Activated CD8-positive, alpha-beta T cell treated with anti-CD3 and anti-CD28 coated beads, Interleukin-2, amount 10 ng/mL, durations not matched to agents 7 days and 5 days (primary cell): ENCODE results near the gene DEGS1. TPM values are rescaled to one million over a fixed set of nuclear protein-coding genes. Genes with fewer than 3 reads are reported as not detected.

Source experiments
- ATAC-seq: fragments of 150-1000 bp; cut with Tn5 transposase; one replicate; pipeline ENCODE4 v1.10.0; 2021; ENCODE audit warnings: moderate library complexity
- CTCF ChIA-PET: fragments of 350-600 bp; sonication (Branson Sonifier 250); formaldehyde crosslinking; loops from one replicate; lab custom pipeline; 2021; ENCODE audit warnings: antibody characterized with exemption; lab: Charles Lee
- POLR2A ChIA-PET: fragments of 350-600 bp; sonication (Branson Sonifier 250); formaldehyde crosslinking; loops from one replicate; lab custom pipeline; 2021; ENCODE audit warnings: antibody characterized with exemption; lab: Charles Lee
- DNase-seq: peaks from one replicate; pipeline ENCODE4 v3.0.0-alpha.2; 2020
- H3K27ac Mint-ChIP-seq: one replicate; pipeline ENCODE4 v1.8.0; 2021; ENCODE audit warnings: mild to moderate bottlenecking, mixed read lengths
- H3K27me3 Mint-ChIP-seq: one replicate; pipeline ENCODE4 v1.8.0; 2021; ENCODE audit warnings: low read depth, mixed read lengths
- H3K36me3 Mint-ChIP-seq: one replicate; pipeline ENCODE4 v1.8.0; 2021; ENCODE audit warnings: low read depth, mixed read lengths
- H3K4me1 Mint-ChIP-seq: one replicate; pipeline ENCODE4 v1.8.0; 2021; ENCODE audit warnings: low read depth, mixed read lengths
- H3K4me3 Mint-ChIP-seq: one replicate; pipeline ENCODE4 v1.8.0; 2021; ENCODE audit warnings: mild to moderate bottlenecking, mixed read lengths
- H3K9me3 Mint-ChIP-seq: one replicate; pipeline ENCODE4 v1.8.0; 2022; ENCODE audit warnings: mixed read lengths; ENCODE audit not compliant: insufficient read depth
- total RNA-seq, 2 experiments: library from RNA; stranded (reverse); gene quantifications; one replicate each; pipeline ENCODE4 v1.2.3, GENCODE V29; 2021

The DEGS1 gene
- total RNA-seq: 10 to 100 TPM; 71.3 to 77.2 TPM

GRCh38 chr1:224182866-224183590 lies at the start of gene DEGS1:
DEGS1 (plus strand) TSS chr1:224183240; CDS start chr1:224183337, 97 bp downstream.
- Mint-ChIP-seq H3K4me3 (peak within 1 kb of the TSS; percentile 91), H3K36me3 (peaks cover 35% of the 10 kb centered on the region), H3K27ac (peak within 1 kb of the TSS; percentile 90), H3K9me3 (no peaks in the 10 kb centered on the region), H3K27me3 (no peaks in the 10 kb centered on the region), H3K4me1 (peaks cover 49% of the 10 kb centered on the region)
- ATAC-seq: peak; percentile 85
- peak; percentile 87 for DNase-seq
- ChIA-PET CTCF (interaction anchor here (0.7 to 2.6 kb wide), 4 partner anchors 9 to 66 kb away, joined by 3 to 13 read pairs (median 4); no protein-coding TSS in a partner anchor), POLR2A (interaction anchor here (0.6 to 2.1 kb wide), 15 partner anchors 8 to 338 kb away, joined by 3 to 13 read pairs (median 4); partner anchors contain the start of genes FBXO28, NVL and TP53BP2)

GRCh38 chr1:224133741-224134299 lies 49.2 kb upstream of the DEGS1 start:
- H3K4me1 Mint-ChIP-seq: no peaks in the 10 kb centered on the region
- no peak overlapping the region for H3K27ac Mint-ChIP-seq
- peaks cover 45% of the 10 kb centered on the region for H3K36me3 Mint-ChIP-seq
- no peaks in the 10 kb centered on the region for H3K9me3 Mint-ChIP-seq
- no peaks in the 10 kb centered on the region for H3K27me3 Mint-ChIP-seq
- DNase-seq (no peak), ATAC-seq (no peak)
- POLR2A ChIA-PET: interaction anchor here (0.5 kb wide), 1 partner anchor 207 kb away, joined by 3 read pairs; no protein-coding TSS in a partner anchor
- H3K4me3 Mint-ChIP-seq: no peak overlapping the region
- CTCF ChIA-PET: no interaction called here

- CTCF ChIA-PET: no interaction called here
- Mint-ChIP-seq H3K27ac (no peak overlapping the region), H3K36me3 (peaks cover 40% of the 10 kb centered on the region), H3K27me3 (no peaks in the 10 kb centered on the region), H3K9me3 (no peaks in the 10 kb centered on the region), H3K4me1 (no peaks in the 10 kb centered on the region), H3K4me3 (no peak overlapping the region)
- ATAC-seq (no peak), DNase-seq (no peak)
- POLR2A ChIA-PET: interaction anchor here (0.8 kb wide), 1 partner anchor 196 kb away, joined by 4 read pairs; no protein-coding TSS in a partner anchor
Observed at GRCh38 chr1:224137518-224137917, 45.5 kb upstream of the DEGS1 start.

- peaks cover 36% of the 10 kb centered on the region for H3K36me3 Mint-ChIP-seq
- CTCF ChIA-PET: no interaction called here
- H3K4me3 Mint-ChIP-seq: no peak overlapping the region
- ATAC-seq (no peak), DNase-seq (no peak)
- no peaks in the 10 kb centered on the region for H3K4me1 Mint-ChIP-seq
- no peaks in the 10 kb centered on the region for H3K9me3 Mint-ChIP-seq
- POLR2A ChIA-PET: interaction anchor here (0.8 kb wide), 1 partner anchor 196 kb away, joined by 4 read pairs; no protein-coding TSS in a partner anchor
- H3K27me3 Mint-ChIP-seq: no peaks in the 10 kb centered on the region
- no peak overlapping the region for H3K27ac Mint-ChIP-seq
Observed at GRCh38 chr1:224138198-224138597, 44.8 kb upstream of the DEGS1 start.

- H3K4me1 Mint-ChIP-seq: no peaks in the 10 kb centered on the region
- no peak for ATAC-seq
- no peaks in the 10 kb centered on the region for H3K9me3 Mint-ChIP-seq
- ChIA-PET POLR2A (no interaction called here), CTCF (interaction anchor here (0.7 to 1.5 kb wide), 2 partner anchors 9 to 14 kb away, joined by 3 read pairs; no protein-coding TSS in a partner anchor)
- H3K4me3 Mint-ChIP-seq: no peak overlapping the region
- H3K27me3 Mint-ChIP-seq: no peaks in the 10 kb centered on the region
- no peak for DNase-seq
- peaks cover 31% of the 10 kb centered on the region for H3K36me3 Mint-ChIP-seq
- no peak overlapping the region for H3K27ac Mint-ChIP-seq
Observed at GRCh38 chr1:224141693-224142092, 41.3 kb upstream of the DEGS1 start.

GRCh38 chr1:224149709-224150108 lies 33.3 kb upstream of the DEGS1 start:
- ChIA-PET POLR2A (no interaction called here), CTCF (no interaction called here)
- ATAC-seq (no peak), DNase-seq (no peak)
- H3K9me3 Mint-ChIP-seq: no peaks in the 10 kb centered on the region
- peak overlapping the region; percentile 5 for H3K27ac Mint-ChIP-seq
- peaks cover 18% of the 10 kb centered on the region for H3K36me3 Mint-ChIP-seq
- H3K4me1 Mint-ChIP-seq: peaks cover 15% of the 10 kb centered on the region
- H3K27me3 Mint-ChIP-seq: no peaks in the 10 kb centered on the region
- no peak overlapping the region for H3K4me3 Mint-ChIP-seq

GRCh38 chr1:224151117-224151516 lies 31.9 kb upstream of the DEGS1 start:
- H3K4me3 Mint-ChIP-seq: no peak overlapping the region
- H3K27me3 Mint-ChIP-seq: no peaks in the 10 kb centered on the region
- DNase-seq (no peak), ATAC-seq (peak; percentile 69)
- POLR2A ChIA-PET: no interaction called here
- CTCF ChIA-PET: interaction anchor here (1.0 to 4.6 kb wide), 4 partner anchors 18 to 183 kb away, joined by 3 to 24 read pairs (median 4); no protein-coding TSS in a partner anchor
- H3K9me3 Mint-ChIP-seq: no peaks in the 10 kb centered on the region
- peaks cover 15% of the 10 kb centered on the region for H3K4me1 Mint-ChIP-seq
- H3K36me3 Mint-ChIP-seq: peaks cover 25% of the 10 kb centered on the region
- H3K27ac Mint-ChIP-seq: peak overlapping the region; percentile 23

GRCh38 chr1:224157316-224157715 lies 25.7 kb upstream of the DEGS1 start:
- ChIA-PET POLR2A (interaction anchor here (0.6 kb wide), 1 partner anchor 26 kb away, joined by 3 read pairs; the partner anchor contains the start of gene DEGS1), CTCF (interaction anchor here (3.2 kb wide), 1 partner anchor 12 kb away, joined by 14 read pairs; no protein-coding TSS in a partner anchor)
- Mint-ChIP-seq H3K4me1 (no peaks in the 10 kb centered on the region), H3K27ac (no peak overlapping the region), H3K9me3 (no peaks in the 10 kb centered on the region), H3K4me3 (no peak overlapping the region), H3K36me3 (peaks cover 42% of the 10 kb centered on the region), H3K27me3 (no peaks in the 10 kb centered on the region)
- ATAC-seq: no peak
- no peak for DNase-seq

- ChIA-PET CTCF (interaction anchor here (0.7 to 3.2 kb wide), 4 partner anchors 10 to 155 kb away, joined by 3 to 14 read pairs (median 4); no protein-coding TSS in a partner anchor), POLR2A (no interaction called here)
- Mint-ChIP-seq H3K27ac (no peak overlapping the region), H3K27me3 (no peaks in the 10 kb centered on the region), H3K4me1 (peaks cover 5% of the 10 kb centered on the region), H3K4me3 (no peak overlapping the region), H3K36me3 (peaks cover 39% of the 10 kb centered on the region), H3K9me3 (no peaks in the 10 kb centered on the region)
- no peak for DNase-seq
- no peak for ATAC-seq
Observed at GRCh38 chr1:224159541-224159940, 23.5 kb upstream of the DEGS1 start.

GRCh38 chr1:224160171-224160682 lies 22.8 kb upstream of the DEGS1 start:
- no peak for DNase-seq
- H3K4me3 Mint-ChIP-seq: no peak overlapping the region
- ChIA-PET POLR2A (no interaction called here), CTCF (interaction anchor here (0.7 kb wide), 1 partner anchor 154 kb away, joined by 3 read pairs; no protein-coding TSS in a partner anchor)
- H3K27me3 Mint-ChIP-seq: no peaks in the 10 kb centered on the region
- H3K27ac Mint-ChIP-seq: no peak overlapping the region
- H3K9me3 Mint-ChIP-seq: no peaks in the 10 kb centered on the region
- no peak for ATAC-seq
- H3K4me1 Mint-ChIP-seq: peaks cover 8% of the 10 kb centered on the region
- peaks cover 39% of the 10 kb centered on the region for H3K36me3 Mint-ChIP-seq

GRCh38 chr1:224162768-224163167 lies 20.3 kb upstream of the DEGS1 start:
- no peak for DNase-seq
- ChIA-PET CTCF (interaction anchor here (1.5 kb wide), 1 partner anchor 47 kb away, joined by 4 read pairs; no protein-coding TSS in a partner anchor), POLR2A (interaction anchor here (1.0 kb wide), 1 partner anchor 20 kb away, joined by 3 read pairs; the partner anchor contains the start of gene DEGS1)
- Mint-ChIP-seq H3K27ac (no peak overlapping the region), H3K4me1 (peaks cover 12% of the 10 kb centered on the region), H3K4me3 (no peak overlapping the region), H3K9me3 (no peaks in the 10 kb centered on the region), H3K27me3 (no peaks in the 10 kb centered on the region), H3K36me3 (peaks cover 22% of the 10 kb centered on the region)
- ATAC-seq: no peak
